ENCODE results near the gene HKDC1. TPM values are rescaled to one million over a fixed set of nuclear protein-coding genes. Genes with fewer than 3 reads are reported as not detected.

HKDC1 gene
- total RNA-seq, 2 donors from 2014 or later = not detected

Other genes starting within 250 kb of the HKDC1 start
- 10 to 100 TPM; 13.4 to 14.3 TPM for gene KIFBP, start 231.5 kb upstream of the HKDC1 start, total RNA-seq
- 100 to 1,000 TPM; 268 to 486 TPM for gene SRGN, start 132.2 kb upstream of the HKDC1 start, total RNA-seq
- 10 to 100 TPM; 38.8 to 54.8 TPM for gene VPS26A, start 96.2 kb upstream of the HKDC1 start, total RNA-seq
- 10 to 100 TPM; 41.1 to 60.8 TPM for gene SUPV3L1, start 40.1 kb upstream of the HKDC1 start, total RNA-seq
- gene HK1, start 58.2 kb downstream of the HKDC1 start, total RNA-seq = 100 to 1,000 TPM; 169 to 185 TPM
- gene TACR2, start 196.6 kb downstream of the HKDC1 start, total RNA-seq = not detected
- 1 to 10 TPM; 1.2 to 1.4 TPM for gene TSPAN15, start 231.1 kb downstream of the HKDC1 start, total RNA-seq